ENCODE data around the gene HGFAC.

DNA sequence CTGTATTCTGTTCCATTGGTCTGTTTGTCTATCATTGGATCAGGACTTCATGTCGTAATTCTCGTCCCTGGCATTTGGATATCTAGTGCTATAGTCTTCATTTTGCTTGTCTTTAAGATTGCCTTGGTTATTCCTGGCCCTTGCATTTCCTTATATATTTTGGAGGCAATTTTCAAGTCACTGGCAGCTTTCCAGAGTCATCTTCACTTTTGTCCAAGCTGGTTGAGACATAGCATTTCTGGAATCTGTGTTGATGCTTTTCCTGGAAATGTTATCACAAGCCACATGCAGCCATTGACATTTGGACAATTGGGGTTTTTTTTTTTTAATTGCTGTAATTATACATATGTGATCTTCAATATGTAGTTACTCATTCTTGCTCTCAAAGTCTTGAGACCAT is 45.2 kb upstream of the HGFAC start:
- TF ChIP-seq, protein P1, sequence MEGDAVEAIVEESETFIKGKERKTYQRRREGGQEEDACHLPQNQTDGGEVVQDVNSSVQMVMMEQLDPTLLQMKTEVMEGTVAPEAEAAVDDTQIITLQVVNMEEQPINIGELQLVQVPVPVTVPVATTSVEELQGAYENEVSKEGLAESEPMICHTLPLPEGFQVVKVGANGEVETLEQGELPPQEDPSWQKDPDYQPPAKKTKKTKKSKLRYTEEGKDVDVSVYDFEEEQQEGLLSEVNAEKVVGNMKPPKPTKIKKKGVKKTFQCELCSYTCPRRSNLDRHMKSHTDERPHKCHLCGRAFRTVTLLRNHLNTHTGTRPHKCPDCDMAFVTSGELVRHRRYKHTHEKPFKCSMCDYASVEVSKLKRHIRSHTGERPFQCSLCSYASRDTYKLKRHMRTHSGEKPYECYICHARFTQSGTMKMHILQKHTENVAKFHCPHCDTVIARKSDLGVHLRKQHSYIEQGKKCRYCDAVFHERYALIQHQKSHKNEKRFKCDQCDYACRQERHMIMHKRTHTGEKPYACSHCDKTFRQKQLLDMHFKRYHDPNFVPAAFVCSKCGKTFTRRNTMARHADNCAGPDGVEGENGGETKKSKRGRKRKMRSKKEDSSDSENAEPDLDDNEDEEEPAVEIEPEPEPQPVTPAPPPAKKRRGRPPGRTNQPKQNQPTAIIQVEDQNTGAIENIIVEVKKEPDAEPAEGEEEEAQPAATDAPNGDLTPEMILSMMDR (conservative IDR thresholded peaks at IDR 0.05; ENCODE audit: low read depth, low read length), result no peak
- TF ChIP-seq EZH2 (IDR thresholded peaks at IDR 0.05; ENCODE audit: low read length, unreplicated experiment) (no peak), EZH2phosphoT487 (IDR thresholded peaks at IDR 0.05; ENCODE audit: borderline replicate concordance, low read length) (no peak)
